Mucosa of descending colon (tissue), 3 donors: ENCODE data around the gene ATRIP. TPM values are rescaled to one million over a fixed set of nuclear protein-coding genes. Genes with fewer than 3 reads are reported as not detected.
A peak's percentile ranks its signal among the peaks of the same experiment; 100 is the strongest.
"Not testable (repeated sequence)": the region's sequence is repeated elsewhere in the genome, so short reads cannot be mapped to it uniquely, and the experiment has no call there.

Source experiments
- ATAC-seq: fragments of 200-7000 bp; cut with Tn5 transposase; one replicate; pipeline ENCODE4 v1.9.1; 2020; ENCODE audit warnings: mild to moderate bottlenecking, moderate library complexity
- DNase-seq, 3 donors: peaks; one replicate each; pipeline ENCODE4 v3.0.0-alpha.2; 2020
- H3K36me3 ChIP-seq: fragments of 200-600 bp; one replicate; pipeline ENCODE4 v1.8.0; 2021; ENCODE audit warnings: low read depth, mild to moderate bottlenecking
- H3K4me1 ChIP-seq: fragments of 200-600 bp; one replicate; pipeline ENCODE4 v1.8.0; 2021; ENCODE audit warnings: low read depth, mild to moderate bottlenecking
- H3K4me3 ChIP-seq: fragments of 200-600 bp; one replicate; pipeline ENCODE4 v1.8.0; 2021; ENCODE audit warnings: mild to moderate bottlenecking
- H3K9me3 ChIP-seq: fragments of 200-600 bp; one replicate; pipeline ENCODE4 v1.8.0; 2021; ENCODE audit warnings: mild to moderate bottlenecking
- intact Hi-C, 2 donors: fragments of 100-400 bp; cut with DNase I in 1 of 2; cut with micrococcal nuclease in 1 of 2; formaldehyde crosslinking; loops; one replicate each; pipeline versions ENCODE4 v1.11.0 to v1.11.1; 2022; cut with DNase I, micrococcal nuclease
- total RNA-seq, 3 donors: library from RNA; stranded (reverse); fragmentation: NEBNext Ultra II Directional in 2 of 3; extraction: Animal tissue kit (Norgen Biotek cat#: 25700) in 2 of 3; gene quantifications; one replicate each; pipeline versions ENCODE4 v1.2.1 to v1.2.4, GENCODE V29; 2021 to 2023
- TF ChIP-seq, protein P1 (sequence below): fragments of 200-600 bp; IDR thresholded peaks from one replicate; pipeline ENCODE4 v1.8.0; 2022; ENCODE audit warnings: antibody characterized with exemption, mild to moderate bottlenecking
- donor health status: DM: no; HTN: no; CAD: no; lungs with moderate emphysema.
- donor health status: DM: no; HTN: no; CAD: no.
- donor health status: DM: no; HTN: yes; CAD: no.

ATRIP gene
- total RNA-seq, 3 donors from 2014 or later: 4.5 to 7.2 (median 6.2) TPM

DNA sequence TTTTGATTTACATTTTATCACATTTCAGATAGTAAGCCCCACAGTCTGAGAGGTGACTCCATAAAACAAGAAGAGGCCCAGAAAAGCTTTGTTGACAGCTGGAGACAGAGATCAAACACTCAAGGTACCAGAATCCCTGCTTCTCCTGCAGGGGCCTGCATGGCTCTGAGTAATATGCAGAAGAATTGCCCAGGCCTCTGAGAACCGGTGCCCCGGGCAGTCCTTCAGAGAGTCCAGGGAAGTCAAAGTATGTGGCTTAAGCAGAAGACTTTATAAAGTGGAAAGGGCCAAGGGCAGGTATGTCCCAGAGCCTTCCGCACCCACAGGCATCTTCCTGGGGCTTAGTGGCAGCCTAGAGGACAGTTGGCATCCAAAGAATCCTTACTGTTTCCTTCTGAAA, 12.8 kb downstream of the ATRIP start:
- Histone ChIP-seq H3K9me3 (no peaks in the 10 kb centered on the region), H3K4me3 (no peak overlapping the region), H3K36me3 (peaks cover 5% of the 10 kb centered on the region), H3K4me1 (no peaks in the 10 kb centered on the region)
- ATAC-seq (no peak), DNase-seq (no peak)
- TF ChIP-seq, protein P1, sequence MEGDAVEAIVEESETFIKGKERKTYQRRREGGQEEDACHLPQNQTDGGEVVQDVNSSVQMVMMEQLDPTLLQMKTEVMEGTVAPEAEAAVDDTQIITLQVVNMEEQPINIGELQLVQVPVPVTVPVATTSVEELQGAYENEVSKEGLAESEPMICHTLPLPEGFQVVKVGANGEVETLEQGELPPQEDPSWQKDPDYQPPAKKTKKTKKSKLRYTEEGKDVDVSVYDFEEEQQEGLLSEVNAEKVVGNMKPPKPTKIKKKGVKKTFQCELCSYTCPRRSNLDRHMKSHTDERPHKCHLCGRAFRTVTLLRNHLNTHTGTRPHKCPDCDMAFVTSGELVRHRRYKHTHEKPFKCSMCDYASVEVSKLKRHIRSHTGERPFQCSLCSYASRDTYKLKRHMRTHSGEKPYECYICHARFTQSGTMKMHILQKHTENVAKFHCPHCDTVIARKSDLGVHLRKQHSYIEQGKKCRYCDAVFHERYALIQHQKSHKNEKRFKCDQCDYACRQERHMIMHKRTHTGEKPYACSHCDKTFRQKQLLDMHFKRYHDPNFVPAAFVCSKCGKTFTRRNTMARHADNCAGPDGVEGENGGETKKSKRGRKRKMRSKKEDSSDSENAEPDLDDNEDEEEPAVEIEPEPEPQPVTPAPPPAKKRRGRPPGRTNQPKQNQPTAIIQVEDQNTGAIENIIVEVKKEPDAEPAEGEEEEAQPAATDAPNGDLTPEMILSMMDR: no peak
- intact Hi-C loops: no loop called here

DNA sequence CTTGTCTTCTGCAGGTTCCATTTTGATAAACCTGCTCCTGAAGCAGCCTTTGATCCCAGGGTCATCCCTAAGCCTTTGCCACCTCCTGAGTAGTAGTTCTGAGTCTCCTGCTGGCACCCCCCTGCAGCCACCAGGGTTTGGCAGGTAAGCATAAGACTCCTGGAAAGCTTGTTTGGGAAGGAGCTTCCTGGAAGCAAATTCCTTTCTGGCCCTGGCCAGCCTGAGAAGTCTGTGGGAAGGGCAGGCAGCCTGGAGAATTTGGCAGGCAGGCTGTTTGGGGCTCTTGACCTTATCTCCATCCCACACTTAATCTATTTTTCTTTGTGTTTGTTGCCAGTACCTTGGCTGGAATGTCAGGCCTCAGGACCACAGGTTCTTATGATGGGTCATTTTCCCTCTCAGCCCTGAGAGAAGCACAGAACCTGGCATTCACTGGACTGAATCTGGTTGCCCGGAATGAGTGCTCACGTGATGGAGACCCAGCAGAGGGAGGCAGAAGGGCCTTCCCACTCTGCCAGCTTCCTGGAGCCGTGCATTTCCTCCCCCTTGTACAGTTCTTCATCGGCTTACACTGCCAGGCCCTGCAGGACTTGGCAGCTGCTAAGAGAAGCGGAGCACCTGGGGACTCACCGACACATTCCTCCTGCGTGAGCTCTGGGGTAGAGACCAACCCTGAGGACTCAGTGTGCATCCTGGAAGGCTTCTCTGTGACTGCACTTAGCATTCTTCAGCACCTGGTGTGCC, 13.4 kb downstream of the ATRIP start:
- no peaks in the 10 kb centered on the region for H3K9me3 ChIP-seq
- TF ChIP-seq, protein P1: no peak
- H3K36me3 ChIP-seq: peaks cover 5% of the 10 kb centered on the region
- no peak for ATAC-seq
- intact Hi-C loops: loop anchor here in 1 of 2 donors (5.0 kb wide), 1 partner anchor 87 kb away; no protein-coding TSS in a partner anchor
- no peak overlapping the region for H3K4me3 ChIP-seq
- H3K4me1 ChIP-seq: peaks cover 2% of the 10 kb centered on the region
- DNase-seq: no peak

DNA sequence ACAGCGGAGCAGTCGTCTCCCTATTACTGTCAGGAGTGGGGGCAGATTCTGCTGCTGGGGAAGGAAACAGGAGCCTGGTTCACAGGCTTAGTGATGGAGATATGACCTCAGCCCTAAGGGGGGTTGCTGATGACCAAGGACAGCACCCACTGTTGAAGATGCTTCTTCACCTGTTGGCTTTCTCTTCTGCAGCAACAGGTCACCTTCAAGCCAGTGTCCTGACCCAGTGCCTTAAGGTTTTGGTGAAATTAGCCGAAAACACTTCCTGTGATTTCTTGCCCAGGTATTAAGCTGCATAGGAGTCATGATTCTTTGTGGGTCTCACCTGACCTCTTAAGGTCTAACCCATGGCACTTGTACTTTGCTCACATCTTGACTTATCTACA, 14.0 kb downstream of the ATRIP start:
- no peak for ATAC-seq
- peaks cover 5% of the 10 kb centered on the region for H3K36me3 ChIP-seq
- peaks cover 8% of the 10 kb centered on the region for H3K4me1 ChIP-seq
- DNase-seq: no peak
- H3K4me3 ChIP-seq: no peak overlapping the region
- TF ChIP-seq, protein P1: no peak
- intact Hi-C loops: loop anchor here in 1 of 2 donors (5.0 kb wide), 1 partner anchor 87 kb away; no protein-coding TSS in a partner anchor
- H3K9me3 ChIP-seq: no peaks in the 10 kb centered on the region

DNA sequence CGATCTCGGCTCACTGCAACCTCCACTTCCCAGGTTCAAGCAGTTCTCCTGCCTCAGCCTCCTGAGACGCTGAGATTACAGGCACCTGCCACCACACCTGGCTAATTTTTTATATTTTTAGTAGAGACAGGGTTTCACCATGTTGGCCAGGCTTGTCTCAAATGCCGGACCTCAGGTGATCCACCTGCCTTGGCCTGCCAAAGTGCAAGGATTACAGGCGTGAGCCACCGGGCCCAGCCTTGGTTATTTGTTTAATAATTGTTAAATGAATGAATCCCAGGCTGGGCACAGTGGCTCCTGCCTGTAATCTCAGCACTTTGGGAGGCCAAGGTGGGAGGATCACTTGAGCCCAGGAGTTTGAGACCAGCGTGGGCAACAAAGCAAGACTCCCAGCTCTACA, 15.2 kb downstream of the ATRIP start:
- not testable (repeated sequence) for DNase-seq, H3K9me3 ChIP-seq, H3K4me3 ChIP-seq, ATAC-seq, H3K36me3 ChIP-seq
- H3K4me1 ChIP-seq: peaks cover 14% of the 10 kb centered on the region
- intact Hi-C loops: loop anchor here in 1 of 2 donors (5.0 kb wide), 1 partner anchor 86 kb away; no protein-coding TSS in a partner anchor

DNA sequence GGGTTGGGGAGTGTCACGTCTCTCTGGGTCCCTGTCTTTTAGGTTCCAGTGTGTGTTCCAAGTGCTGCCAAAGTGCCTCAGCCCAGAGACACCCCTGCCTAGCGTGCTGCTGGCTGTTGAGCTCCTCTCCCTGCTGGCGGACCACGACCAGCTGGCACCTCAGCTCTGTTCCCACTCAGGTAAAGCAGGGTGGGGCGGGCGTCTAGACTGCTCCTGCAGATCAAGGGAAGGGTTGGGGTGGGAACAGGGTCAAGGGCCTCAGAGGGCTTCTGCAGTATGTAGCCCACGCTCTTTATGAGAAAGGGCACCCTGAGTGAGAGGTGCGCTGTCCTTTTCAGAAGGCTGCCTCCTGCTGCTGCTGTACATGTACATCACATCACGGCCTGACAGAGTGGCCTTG, 17.2 kb downstream of the ATRIP start:
- TF ChIP-seq, protein P1: no peak
- intact Hi-C loops: loop anchor here in 1 of 2 donors (5.0 kb wide), 1 partner anchor 84 kb away; no protein-coding TSS in a partner anchor

DNA sequence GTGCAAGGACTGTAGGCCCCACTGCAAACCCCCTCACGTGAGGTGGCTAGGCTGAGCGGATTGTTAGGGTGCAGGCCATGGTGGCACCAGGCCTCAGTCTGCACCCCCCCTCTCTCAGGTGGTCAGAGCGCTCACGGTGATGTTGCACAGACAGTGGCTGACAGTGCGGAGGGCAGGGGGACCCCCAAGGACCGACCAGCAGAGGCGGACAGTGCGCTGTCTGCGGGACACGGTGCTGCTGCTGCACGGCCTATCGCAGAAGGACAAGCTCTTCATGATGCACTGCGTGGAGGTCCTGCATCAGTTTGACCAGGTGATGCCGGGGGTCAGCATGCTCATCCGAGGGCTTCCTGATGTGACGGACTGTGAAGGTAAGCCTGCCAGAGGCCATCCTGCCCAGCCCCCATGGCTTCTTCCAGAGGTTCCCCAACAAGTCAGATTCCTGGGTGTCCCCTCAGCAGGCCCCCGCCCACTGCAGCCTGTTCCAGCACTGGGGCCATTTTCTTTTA, 18.2 kb downstream of the ATRIP start:
- no peak for ATAC-seq
- peaks cover 40% of the 10 kb centered on the region for H3K4me1 ChIP-seq
- TF ChIP-seq, protein P1: no peak
- H3K4me3 ChIP-seq: no peak overlapping the region
- peak in 2 of 3 donors; percentile 53 to 64 for DNase-seq
- H3K9me3 ChIP-seq: no peaks in the 10 kb centered on the region
- intact Hi-C loops: loop anchor here (5.0 kb wide), 1 partner anchor 83 kb away; no protein-coding TSS in a partner anchor
- H3K36me3 ChIP-seq: peaks cover 4% of the 10 kb centered on the region

More for the DNA sequence above, 17.2 kb downstream of the ATRIP start:
- H3K4me1 ChIP-seq: peaks cover 33% of the 10 kb centered on the region
- H3K36me3 ChIP-seq: peaks cover 4% of the 10 kb centered on the region
- DNase-seq: no peak
- H3K9me3 ChIP-seq: no peaks in the 10 kb centered on the region
- no peak for ATAC-seq
- no peak overlapping the region for H3K4me3 ChIP-seq
